Stimulated activated CD8-positive, alpha-beta memory T cell treated with anti-CD3 and anti-CD28 coated beads, Interleukin-4, amount 100 ng/mL, for 48 hours (primary cell): ENCODE data around the gene COL7A1.
"Not testable (repeated sequence)": the region's sequence is repeated elsewhere in the genome, so short reads cannot be mapped to it uniquely, and the experiment has no call there.

Experiments used
- DNase-seq: peaks from one replicate; pipeline ENCODE4 v3.0.0-alpha.2; 2020

The COL7A1 gene

DNA sequence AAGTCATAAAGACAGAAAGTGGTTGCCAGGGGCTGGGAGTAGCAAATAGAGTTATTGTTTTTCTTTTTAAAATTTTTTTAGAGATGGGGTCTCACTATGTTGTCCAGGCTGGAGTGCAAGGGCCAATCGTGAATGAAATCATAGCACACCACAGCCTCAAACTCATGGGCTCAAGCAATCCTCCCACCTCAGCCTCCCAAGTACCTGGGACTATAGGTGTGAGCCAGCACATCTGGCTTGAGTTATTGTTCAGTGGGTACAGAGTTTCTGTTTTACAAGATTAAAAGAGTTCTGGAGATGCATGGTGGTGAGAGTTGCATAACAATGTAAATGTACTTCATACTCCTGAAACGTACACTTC lies 62.2 kb downstream of the COL7A1 start:
- no peak for DNase-seq

DNA sequence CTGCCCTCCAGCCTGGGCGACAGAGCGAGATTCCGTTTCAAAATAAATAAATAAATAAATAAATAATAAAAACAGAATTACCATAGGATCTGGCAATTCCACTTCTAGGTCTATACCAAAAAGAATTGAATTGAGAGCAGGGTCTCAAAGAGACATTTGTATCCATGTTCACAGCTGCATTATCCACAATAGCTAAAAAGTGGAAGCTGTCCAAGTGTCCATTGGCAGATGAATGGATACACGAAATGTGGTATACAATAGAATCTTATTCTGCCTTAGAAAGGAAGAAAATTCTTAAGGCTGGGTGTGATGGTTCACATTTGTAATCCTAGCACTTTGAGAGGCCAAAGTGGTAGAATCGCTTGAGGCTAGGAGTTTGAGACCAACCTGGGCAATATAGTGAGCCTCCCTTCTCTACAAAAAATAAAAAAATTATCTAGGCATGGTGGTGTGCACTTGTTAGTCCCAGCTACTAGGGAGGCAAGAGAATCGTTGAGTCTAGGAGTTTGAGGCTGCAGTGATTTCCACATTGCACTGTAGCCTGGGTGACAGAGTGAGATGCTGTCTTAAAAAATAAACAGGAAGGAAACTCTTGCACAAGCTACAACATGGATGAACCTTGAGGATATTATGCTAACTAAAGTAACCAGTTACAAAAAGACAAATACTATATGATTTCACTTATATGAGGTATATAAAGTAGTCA lies 62.7 kb downstream of the COL7A1 start:
- DNase-seq: no peak

DNA sequence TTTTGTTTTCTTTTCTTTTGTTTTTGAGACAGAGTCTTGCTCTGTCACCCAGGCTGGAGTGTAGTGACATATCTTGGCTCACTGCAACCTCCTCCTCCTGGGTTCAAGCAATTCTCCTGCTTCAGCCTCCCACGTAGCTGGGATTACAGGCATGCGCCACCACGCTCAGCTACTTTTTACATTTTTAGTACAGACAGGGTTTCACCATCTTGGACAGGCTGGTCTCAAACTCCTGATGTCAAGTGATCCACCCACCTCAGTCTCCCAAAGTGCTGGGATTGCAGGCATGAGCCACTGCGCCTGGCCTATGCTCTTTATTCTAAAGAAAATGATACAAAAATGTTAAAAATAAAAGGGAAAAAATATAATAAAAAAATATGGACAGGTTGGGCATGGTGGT lies 64.4 kb downstream of the COL7A1 start:
- not testable (repeated sequence) for DNase-seq

DNA sequence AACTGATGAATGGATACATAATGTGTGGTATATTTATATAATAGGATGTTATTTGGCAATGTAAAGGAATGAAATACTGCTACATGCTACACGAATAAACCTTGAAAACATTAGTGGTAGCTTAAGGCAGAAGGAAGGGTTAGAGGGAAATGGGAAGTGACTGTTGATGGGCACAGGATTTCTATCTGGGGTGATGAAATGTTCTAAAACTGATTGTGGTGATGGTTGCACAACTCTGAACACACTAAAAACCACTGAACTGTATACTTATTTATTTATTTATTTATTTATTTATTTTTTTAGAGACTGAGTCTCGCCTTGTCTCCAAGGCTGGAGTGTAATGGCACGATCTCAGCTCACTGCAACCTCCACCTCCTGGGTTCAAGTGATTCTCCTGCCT lies 66.4 kb downstream of the COL7A1 start:
- no peak for DNase-seq

DNA sequence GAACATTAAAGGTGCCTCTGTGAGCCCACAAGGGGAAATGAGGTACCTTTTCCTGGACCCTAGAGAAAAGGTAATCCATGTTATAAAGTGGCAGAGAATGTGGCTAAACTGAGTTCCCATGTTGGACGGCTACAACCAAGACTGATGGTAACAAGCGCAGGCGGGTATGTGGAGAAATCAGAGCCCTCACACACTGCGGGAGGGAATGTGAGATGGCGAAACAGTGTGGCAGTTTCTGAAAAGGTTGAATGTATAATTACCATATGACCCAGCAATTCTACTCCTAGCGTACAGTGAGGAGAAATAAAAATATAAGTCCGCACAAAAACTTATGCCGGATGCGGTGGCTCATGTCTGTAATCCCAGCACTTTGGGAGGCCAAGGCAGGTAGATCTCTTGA lies 67.1 kb downstream of the COL7A1 start:
- no peak for DNase-seq

DNA sequence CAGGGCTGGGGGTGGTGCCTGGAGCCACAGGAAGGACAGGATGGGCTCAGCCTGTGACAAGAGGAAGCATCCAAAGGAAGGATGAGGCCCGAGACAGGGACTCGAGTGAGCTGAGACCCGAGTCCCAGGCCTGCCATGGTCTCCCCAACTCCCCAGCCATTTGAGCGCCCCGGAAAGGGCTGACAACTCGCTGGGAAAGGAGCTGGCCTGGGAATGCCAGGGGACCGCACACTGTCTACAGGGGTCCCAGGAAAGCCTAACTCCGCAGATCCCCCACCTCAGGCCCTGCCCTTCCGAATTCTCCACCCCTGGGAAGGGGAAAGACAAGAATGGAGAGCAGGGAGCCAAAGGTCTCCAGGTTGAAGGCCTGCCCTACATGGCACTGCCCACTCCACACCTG lies 70.2 kb downstream of the COL7A1 start:
- no peak for DNase-seq

DNA sequence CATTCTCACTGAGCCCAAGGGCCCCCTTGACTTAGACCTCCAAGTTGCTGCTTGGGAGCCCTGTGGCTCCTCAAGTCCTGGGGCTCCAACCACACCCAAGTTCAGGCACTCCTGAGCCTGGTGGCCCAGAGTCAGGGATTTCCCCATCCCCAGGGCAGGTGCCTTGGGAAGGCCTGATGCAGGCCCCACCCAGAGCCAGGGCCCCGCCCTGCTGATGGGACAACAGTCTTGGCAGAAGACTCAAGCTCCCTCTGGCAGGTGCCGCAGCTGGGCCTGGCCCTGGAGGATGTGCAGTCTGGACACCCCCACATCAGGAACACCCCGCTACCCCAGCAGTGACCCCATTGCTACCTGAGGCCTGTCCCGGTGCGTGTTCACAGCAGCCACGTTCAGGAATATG lies 73.5 kb downstream of the COL7A1 start:
- no peak for DNase-seq

DNA sequence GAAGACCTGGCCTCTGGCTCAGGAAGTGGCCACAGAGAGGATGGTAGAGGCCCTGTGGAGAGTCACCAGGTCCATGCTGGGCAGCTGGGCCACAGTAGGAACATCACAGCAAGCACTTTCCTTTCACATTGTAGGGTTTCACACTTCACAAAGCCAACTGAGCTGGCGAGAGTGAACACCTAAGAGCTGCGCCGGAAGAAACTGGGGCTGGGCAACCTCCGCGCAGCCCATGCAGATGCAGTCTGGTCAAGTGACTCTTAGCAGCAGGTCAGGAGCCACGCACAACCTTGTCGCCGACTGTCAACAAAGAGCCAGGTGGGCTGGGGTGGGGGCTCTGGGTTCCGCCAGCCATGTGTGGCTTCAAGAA lies 75.9 kb downstream of the COL7A1 start:
- DNase-seq: no peak

DNA sequence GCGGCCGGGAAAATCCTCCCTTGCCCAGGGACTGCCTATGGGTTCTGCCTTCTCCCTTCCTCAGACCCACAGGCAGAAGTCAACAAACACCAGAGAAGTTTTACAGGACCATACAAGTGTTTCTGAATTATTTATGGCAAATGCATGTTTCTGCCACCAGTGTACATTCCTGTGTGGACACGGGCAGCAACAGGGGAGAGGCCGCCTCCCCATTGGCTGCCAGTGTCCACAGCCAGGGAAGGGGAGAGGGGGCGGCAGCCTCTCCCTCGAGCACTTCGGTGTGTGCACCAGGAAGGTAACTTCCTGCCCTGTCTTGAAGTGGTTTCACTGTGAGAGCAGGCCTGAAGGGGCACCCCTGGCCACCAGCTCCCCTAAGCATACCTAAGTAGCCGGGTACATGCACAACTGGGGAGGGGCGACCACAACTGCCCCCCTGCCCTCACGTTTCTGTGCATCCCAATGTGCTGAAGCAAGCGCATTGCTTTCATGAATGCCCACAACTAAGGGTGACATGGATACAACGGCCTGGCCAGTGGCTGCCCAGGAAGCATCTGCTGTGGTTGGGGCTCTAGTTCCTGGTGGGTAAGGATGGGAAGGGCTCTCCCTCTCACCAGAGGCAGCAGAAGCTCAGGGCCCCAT lies 76.4 kb downstream of the COL7A1 start:
- DNase-seq: no peak

DNA sequence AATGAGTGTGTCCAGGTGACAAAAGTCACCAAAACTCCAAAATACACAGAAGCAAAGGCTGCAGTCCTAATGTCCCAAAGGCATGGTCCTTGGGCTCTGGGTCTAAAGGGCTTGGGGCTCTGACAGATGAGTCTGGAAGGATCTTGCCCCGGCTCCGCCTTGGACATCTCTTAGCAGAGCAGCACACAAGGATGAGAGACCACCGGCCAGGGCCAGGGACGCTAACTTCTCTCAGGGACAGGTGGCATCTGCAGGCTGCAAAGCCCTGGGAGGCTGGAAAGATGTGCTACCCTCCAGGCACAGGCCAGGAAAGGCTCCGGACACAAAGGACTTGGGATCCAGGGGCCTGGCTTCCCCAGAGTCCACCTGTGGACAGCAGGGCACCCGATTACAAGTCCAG lies 77.1 kb downstream of the COL7A1 start:
- DNase-seq: no peak

DNA sequence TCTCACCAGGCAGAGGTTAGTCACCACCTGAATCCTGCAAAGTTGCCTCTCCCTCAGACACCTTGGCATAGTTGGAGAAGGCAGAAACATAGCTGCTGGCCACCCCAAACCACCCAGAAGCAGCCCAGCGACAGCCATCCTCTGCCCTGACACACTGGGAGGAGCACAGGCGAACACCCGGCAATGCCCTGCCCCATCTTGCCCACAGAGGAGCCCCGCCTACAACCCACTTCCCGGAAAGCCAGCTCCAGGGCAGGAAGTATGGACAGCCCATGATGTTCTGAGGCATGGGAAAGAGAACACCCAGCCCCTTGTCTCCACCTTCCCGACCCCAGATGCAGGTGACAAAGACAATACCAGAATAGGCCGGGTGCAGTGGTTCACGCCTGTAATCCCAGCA lies 78.6 kb downstream of the COL7A1 start:
- DNase-seq: no peak

DNA sequence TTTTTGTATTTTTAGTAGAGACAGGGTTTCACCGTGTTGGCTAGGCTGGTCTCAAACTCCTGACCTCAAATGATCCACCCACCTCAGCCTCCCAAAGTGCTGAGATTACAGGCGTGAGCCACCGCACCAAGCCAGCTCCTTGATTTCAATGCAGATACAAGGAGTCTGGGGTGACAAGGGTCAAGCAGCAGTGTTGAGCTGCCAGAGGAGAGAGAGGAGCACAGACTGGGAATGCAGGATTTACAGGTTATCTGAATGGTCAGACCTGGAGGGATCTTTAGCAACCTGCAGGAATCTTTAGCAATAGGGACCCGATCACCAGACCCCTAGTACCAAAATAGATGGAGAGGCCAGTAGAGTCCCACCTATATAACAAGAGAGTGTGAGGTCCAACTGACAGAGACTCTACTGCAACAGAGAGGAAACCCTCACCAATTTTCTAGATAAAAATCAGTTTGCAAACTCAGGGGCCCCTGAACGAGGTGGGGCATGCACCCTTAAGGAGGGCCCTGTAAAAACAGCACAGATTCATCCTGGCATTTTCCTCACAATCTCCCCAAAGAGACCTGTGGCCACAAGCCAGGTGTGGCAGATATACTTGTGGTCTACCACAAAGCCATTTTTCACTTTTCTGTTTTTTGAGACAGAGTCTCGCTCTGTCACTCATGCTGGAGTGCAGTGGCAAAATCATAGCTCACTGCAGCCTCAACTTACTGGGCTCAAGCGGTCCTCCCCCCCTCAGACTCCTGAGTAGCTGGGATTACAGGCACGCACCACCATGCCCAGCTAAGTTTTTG lies 80.5 kb downstream of the COL7A1 start:
- peak; percentile 41 for DNase-seq
